Stimulated activated CD8-positive, alpha-beta memory T cell treated with anti-CD3 and anti-CD28 coated beads, Interleukin-4, amount 100 ng/mL, for 24 hours (primary cell): ENCODE measurements around the gene FBXO47.
"Not testable (repeated sequence)": the region's sequence is repeated elsewhere in the genome, so short reads cannot be mapped to it uniquely, and the experiment has no call there.

Experiments
- DNase-seq: peaks from one replicate; pipeline ENCODE4 v3.0.0-alpha.2; 2020; ENCODE audit warnings: low read depth

The FBXO47 gene

DNA sequence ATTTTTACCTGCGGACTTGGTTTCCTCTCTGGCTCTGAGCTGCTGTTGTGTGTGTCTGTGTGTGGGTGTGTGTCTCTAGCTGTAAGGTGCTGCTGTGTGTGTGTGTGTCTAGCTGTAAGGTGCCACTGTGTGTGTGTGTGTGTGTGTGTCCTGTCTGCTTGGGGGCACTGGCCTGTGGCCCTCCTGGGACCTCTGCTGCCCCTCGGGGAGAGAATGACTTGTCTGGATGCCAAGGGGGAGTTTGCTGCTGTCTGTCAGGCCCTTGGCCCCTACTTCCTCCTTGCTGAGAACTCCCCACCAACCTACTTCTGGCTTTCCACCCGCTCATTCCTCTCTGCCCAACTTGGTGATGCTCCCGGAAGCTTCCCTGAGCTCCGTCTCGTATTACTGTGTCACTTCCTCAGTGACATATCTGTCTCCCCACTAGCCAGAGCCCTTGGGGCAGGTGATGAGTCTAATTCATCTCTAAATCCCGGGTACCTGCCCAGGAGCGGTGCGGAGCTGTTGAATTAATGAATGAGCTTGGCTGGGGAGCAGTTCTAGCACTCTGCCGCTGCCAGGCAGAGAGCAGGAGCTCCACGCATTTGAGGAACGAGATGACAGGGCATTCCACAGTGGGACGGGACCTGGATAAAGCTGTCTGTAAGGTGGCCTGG lies 45.3 kb downstream of the FBXO47 start:
- DNase-seq = no peak

DNA sequence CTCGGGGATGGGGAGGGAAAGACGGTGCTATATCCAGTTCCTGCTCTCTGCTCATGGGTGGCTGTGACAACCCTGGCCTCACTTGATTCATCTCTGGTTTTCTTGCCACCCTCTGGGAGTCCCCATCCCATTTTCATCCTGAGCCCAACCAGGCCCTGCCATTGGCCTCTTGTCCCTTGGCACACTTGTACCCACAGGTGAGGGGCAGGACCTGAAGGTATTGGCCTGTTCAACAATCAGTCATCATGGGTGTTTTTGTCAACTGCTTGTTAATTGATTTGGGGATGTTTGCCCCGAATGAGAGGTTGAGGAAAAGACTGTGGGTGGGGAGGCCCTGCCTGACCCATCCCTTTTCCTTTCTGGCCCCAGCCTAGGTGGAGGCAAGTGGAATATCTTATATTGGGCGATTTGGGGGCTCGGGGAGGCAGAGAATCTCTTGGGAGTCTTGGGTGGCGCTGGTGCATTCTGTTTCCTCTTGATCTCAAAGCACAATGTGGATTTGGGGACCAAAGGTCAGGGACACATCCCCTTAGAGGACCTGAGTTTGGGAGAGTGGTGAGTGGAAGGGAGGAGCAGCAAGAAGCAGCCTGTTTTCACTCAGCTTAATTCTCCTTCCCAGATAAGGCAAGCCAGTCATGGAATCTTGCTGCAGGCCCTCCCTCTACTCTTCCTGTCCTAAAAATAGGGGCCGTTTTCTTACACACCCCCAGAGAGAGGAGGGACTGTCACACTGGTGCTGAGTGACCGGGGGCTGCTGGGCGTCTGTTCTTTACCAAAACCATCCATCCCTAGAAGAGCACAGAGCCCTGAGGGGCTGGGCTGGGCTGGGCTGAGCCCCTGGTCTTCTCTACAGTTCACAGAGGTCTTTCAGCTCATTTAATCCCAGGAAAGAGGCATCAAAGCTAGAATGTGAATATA lies 46.6 kb downstream of the FBXO47 start:
- no peak for DNase-seq

DNA sequence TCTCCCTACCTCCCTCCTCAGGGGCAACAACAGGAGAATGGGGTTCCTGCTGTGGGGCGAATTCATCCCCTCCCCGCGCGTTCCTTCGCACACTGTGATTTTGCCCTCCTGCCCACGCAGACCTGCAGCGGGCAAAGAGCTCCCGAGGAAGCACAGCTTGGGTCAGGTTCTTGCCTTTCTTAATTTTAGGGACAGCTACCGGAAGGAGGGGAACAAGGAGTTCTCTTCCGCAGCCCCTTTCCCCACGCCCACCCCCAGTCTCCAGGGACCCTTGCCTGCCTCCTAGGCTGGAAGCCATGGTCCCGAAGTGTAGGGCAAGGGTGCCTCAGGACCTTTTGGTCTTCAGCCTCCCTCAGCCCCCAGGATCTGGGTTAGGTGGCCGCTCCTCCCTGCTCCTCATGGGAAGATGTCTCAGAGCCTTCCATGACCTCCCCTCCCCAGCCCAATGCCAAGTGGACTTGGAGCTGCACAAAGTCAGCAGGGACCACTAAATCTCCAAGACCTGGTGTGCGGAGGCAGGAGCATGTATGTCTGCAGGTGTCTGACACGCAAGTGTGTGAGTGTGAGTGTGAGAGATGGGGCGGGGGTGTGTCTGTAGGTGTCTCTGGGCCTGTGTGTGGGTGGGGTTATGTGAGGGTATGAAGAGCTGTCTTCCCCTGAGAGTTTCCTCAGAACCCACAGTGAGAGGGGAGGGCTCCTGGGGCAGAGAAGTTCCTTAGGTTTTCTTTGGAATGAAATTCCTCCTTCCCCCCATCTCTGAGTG lies 47.7 kb downstream of the FBXO47 start:
- DNase-seq = no peak

DNA sequence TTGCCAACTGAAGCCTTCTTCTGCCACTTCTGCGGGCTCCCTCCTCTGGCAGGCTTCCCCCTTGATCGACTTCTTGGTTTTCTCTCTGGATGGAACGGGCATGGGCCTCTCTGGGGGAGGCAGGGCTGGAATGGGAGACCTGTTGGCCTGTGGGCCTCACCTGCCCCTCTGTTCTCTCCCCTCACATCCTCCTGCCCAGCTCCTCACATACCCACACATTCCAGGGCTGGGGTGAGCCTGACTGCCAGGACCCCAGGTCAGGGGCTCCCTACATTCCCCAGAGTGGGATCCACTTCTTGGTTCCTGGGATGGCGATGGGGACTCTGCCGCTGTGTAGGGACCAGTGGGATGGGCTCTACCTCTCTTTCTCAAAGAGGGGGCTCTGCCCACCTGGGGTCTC lies 48.3 kb downstream of the FBXO47 start:
- no peak for DNase-seq

DNA sequence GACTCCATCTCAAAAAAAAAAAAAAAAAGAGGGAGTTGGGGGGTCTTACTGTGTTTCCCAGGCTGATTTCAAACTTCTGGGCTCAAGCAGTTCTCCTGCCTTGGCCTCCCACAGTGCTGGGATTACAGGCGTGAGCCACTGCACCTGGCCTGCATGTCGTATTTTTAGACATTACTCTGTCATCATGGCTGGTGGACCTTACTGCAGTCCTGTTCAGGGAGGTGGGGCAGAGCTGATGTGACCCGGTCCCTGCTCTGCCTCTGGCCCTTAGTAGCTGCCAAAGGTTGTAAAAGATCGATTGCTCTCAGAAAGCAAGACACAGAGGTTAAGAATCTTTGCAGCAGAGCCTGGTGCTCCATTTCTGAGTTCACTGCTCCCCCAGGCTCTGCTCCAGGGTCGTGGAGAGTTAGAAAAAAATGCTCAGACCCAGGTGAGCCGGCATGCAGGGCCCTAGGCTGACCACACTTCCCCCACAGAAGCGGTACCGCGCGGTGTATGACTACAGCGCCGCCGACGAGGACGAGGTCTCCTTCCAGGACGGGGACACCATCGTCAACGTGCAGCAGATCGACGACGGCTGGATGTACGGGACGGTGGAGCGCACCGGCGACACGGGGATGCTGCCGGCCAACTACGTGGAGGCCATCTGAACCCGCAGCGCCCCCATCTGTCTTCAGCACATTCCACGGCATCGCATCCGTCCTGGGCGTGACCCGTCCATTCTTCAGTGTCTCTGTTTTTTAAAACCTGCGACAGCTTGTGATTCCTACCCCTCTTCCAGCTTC lies 48.9 kb downstream of the FBXO47 start:
- no peak for DNase-seq

DNA sequence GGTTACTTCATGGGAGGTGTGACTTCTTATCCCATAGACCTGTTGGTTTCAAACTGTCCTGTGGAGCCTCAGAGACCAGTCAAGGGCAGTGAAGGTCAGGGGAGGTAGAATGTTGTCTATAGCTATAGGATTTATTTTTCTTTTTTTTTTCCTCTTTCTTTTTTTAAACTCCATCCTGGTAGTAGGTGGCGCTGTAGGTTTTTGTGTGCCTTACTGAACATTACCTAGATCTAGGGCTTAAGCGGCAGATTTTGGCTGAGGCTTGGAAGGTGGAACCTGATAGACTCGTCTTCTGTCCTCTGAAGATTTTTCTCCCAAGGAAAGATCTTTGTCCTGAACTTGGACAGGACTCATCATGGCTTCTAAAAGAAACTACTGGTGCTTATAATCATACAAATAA lies 49.9 kb downstream of the FBXO47 start:
- DNase-seq = no peak

DNA sequence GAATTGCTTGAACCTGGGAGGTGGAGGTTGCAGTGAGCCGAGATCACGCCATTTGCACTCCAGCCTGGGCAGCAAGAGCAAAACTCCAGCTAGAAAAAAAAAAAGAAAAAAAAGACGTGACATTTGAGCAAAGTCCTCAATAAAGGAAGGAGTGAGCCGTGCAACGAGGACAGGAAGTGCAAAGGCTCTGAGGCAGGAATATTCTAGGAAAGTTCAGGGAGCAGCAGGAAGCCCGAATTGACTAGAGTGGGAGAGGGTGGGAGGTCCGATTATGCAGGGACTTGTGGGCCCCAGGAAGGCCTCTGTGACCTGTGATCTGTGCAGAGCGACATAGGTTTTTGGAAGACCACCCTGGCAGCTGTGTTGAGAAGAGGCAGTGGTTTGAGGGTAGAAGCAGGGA lies 50.4 kb downstream of the FBXO47 start:
- DNase-seq = no peak

DNA sequence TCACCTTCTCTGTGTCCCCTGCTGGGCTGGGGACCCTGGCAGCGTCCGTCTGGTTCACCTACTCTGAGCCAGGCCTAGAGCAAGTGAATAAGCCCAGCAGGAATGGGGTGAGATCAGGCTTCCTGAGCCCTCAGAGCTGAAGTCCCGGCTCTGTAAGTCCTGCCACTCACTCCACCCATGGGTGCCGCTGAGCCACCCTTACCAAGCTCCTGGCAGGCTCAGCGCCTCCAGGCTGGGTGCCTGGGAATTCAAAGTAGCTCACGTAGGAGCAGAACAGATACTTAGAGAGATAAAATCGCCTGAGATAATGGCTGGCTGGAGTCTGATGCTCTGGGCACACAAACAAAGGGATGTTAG lies 51.6 kb downstream of the FBXO47 start:
- DNase-seq = no peak

DNA sequence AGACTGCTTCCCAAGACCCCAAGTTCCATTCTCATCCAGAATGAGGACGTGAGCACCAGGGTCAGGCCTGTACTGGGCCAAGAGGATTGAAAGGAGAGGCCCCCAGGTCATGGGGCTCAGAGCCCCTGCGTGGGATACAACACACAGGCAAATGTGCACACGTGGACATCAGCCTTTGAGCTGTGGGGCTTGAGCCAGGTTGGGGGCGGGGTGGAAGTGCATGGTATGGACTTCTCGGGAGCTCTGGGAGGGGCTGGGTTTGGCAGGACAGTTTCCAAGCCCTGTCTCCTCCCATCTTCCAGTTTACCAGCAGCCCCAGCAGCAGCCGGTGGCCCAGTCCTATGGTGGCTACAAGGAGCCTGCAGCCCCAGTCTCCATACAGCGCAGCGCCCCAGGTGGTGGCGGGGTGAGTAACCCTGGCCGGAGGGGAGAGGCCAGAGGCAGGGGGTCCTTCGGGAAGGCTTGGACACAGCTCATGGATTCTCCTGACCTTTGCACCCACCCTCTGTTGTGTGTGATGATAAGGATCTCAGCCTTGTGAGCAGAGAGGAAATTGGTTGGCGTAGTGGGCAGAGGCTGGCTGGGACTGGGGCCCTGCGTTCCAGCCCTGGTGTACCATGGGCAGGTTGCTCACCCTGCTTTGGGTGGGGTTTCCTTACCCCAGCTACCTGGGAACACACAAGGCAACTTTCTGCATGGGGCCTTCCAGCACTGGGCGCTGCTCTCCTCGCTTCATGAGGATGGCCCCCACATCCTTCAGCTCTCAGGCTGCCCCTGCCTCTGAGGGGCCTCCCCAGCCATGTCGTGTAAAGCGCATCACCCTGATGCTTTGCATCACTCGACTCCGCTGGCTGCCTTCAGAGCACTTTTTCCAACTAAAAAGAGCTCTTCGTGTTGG lies 52.2 kb downstream of the FBXO47 start:
- no peak for DNase-seq

DNA sequence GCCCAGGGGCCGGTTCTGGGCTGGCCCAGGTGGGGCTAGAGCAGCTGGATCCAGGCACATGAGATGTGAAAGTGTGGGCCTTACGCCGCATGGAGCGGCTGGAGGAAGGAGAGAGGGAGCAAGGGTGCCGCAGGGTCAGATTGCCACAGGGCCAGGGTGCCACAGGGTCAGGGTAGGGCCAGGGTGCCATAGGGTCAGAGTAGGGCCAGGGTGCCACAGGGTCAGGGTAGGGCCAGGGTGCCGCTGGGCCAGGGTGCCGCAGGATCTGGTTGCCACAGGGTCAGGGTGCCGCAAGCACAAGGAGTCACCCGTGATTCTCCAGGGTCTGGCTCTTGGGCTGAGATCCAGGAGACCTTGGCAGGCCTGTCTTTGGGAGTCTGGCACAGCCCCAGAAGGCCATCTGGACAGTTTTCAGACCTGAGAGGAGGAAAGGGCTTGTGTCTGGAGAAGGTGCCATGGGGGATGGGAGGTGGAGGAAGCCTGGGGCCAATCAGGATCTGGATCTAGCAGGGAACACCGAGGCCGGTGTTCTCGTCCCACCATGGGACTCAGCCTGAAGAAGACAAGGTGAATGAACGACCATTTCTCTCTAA lies 54.9 kb downstream of the FBXO47 start:
- DNase-seq = no peak

DNA sequence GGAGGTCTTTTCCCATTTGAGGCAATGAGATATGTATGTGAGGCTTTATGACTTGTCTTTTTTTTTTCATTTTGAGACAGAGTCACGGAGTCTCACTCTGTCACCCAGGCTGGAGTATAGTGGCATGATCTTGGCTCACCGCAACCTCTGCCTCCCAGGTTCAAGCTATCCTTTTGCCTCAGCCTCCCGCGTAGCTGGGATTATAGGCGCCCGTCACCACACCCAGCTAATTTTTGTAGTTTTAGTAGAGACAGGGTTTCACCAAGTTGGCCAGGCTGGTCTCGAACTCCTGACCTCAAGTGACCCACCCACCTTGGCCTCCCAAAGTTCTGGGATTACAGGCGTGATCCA lies 55.5 kb downstream of the FBXO47 start:
- not testable (repeated sequence) for DNase-seq

DNA sequence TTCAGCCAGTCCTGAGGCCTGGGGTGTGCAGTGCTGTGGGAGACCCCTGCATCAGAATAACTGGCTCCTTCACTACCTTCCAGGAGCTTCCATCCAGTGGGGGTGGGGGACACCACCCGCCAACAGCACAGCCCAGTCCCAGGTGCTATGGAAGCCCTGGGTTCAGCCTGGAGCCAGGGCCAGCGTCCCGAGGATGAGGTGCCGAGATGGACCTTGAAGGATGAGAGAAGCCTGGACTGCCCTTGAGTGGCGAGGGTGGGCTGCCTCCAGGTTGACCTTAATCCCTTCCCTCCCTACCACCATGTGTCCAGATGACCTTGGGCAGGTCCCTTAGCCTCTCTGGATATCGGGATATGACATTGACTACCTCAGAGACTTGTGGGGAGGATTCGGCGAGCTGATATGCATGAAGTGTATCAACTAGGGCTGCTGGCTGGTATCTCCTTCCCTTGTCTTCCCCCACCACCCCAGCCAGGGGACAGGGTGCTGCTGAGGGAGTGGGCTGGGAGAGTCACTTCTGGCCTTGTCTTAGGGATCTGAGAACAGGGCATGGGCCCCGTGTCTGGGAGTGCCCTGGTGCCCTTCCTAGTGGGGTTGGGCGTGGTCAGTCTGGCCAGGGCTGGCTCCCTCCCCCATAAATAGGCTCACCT lies 56.0 kb downstream of the FBXO47 start:
- DNase-seq = no peak

DNA sequence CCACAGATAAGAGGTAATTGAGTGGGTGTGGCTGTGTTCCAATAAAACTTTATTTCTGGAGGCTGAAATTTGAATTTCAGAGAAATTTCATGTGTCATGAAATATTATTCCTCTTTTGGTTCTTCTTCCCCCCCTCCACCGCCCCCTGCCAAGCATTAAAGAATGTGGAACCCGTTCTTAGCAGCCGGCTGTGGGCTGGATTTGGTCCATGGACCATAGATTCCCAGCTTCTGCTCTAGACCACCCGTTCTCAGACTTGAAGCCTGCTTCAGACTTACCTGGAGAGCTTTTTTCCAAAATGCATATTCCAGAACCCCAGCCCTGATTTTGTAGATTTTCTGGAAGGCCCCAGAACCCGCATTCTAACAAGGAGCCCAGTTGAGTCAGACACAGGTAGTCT lies 56.9 kb downstream of the FBXO47 start:
- no peak for DNase-seq

DNA sequence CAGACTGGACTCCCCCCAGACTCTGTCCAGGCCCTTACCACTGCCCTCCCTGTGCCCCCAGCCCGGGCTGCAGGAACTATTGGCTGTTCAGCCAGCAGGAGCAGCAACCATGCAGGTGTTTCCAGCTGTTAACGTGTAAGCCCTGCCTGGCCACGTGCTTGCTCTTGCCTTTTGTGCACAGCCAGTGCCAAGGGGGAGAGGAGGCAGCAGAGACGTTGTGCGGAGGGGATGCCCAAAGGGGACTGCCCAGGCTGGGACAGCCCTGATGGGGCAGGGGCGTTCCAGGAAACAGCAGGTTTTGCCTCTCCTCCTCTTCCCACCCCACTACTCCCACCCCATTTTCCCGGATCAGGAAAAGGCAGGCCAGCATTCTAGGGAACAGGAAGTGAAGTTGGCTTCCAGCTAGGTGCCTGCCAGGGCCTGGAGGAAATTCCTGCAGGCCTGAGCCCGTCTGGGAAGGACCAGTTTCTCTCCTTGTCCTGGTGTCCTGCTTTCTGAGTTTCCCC lies 58.5 kb downstream of the FBXO47 start:
- DNase-seq = no peak

DNA sequence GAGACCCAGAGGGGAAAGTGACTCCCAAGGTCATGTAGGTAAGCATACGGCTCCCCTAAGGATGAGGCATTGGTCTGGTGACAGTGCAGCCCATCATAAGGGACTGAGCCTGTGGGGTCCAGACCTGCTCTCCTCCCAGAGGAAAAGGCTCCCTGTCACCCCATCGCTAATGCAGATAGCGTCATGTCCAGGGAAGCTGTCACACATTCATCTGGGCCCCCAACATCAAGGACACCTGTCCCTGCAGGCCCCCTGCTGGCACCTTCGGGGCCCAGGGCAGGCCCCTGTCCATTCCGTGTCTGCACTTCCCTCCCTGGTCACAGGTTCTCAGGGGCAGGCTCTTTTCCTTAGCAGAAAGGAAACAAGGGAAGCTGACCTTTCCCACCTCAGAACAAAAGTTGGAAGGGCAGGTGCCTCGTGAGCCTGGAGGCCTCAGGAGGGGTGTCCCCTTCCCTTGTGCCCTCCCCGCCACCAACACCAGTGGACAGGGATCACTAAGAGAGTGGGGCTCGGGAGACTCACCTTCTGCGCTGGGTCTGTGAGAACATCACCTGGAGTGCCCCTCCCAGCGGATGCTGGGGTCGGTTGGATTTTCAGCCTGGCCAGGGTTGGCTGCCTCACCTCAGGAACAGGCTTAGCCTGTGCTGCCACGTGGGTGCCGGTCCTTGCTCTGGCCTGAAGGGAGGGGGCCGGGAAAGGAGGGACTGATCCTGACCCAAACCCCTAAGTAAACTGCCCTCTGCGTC lies 59.1 kb downstream of the FBXO47 start:
- no peak for DNase-seq

DNA sequence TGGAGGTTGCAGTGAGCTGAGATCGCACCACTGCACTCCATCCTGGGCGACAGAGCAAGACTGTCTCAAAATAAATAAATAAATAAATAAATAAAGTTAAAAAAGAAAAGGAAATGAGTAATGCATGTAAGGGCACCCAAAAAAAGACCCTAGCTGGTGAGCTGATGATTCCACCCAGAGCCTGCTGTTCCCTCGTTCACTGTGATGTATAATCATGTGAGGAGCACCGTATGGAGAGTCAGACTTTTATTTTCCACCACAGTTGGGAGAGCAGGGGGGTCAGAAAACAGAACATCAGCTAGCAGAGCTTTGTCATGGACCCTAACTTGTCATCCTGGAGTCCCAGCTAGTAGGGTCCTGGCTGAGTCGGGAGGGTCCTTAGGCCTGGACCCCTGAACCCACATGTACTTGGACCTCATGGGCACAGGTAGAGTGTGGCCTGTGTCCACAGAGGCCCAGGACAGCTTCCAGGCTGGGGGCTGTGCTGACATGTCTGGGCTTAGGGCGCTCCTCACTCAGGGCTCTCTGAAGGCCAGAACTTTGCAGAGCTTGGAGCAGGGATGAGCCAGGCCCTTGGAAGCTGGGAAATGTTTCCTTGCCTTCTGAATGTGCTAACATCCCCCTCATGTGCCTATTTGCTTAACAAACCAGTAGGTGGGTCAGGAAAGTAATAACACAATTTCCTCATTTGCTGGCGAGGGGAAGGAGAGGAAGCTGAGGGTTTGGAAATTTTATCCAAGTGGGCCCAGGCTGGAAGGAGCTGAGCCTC lies 60.6 kb downstream of the FBXO47 start:
- DNase-seq = no peak

DNA sequence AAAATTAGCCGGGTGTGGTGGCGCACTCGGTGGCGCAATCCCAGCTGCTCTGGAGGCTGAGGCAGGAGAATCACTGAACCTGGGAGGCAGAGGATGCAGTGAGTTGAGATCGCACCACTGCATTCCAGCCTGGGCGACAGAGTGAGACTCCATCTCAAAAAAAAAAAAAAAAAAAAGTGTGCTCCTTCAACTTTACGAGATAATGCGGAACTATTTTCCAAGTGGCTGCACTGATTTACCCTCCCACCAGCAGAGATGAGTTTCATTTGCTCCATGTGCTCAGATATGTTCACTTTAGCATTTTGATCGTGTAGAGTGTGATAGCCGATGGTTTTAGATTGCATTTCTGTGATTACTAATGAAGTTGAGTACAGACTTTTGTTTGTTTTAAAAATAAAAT lies 61.8 kb downstream of the FBXO47 start:
- DNase-seq = no peak

DNA sequence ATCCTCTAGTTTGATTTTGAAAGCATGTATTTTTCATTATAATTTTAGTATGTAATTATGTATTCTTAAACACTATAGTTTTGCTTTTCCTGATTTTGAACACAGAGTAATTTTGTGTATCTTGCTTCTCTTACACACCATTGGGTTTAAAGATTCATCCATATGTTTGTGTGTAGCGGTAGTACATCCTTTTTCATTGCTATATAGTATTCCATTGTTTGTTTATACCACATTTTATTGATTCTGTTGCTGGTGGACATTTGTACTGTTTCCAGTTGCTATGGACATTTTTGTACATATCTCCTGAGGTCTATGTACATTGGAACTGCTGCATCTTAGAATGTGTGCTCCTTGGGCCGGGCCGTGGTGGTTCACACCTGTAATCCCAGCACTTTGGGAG lies 62.3 kb downstream of the FBXO47 start:
- DNase-seq = no peak

DNA sequence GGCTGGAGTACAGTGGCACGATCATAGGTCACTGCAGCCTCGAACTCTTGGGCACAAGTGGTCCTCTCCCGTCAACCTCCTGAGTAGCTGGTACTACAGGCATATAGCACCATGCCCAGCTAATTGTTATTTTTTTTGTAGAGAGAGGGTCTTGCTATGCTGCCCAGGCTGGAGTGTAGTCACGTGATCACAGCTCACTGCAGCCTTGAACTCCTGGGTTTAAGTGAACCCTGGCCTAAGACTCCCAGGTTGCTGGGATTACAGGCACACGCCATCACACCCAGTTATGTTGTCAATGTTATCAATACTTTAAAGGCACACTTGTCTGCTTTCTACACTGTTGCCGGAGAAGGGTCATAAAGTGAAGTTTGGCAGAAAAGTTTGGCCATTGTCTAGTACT lies 63.8 kb downstream of the FBXO47 start:
- DNase-seq = no peak
